GM20000 (cell line): ENCODE measurements around the gene ZNF235.
A peak's percentile ranks its signal among the peaks of the same experiment; 100 is the strongest.

ENCODE experiments used
- DNase-seq: peaks from one replicate; pipeline ENCODE4 v3.0.0; 2012; ENCODE audit warnings: low spot score
- CTCF ChIP-seq: IDR thresholded peaks from 2 replicates; pipeline ENCODE4 v1.5.1; 2012; ENCODE audit warnings: mild to moderate bottlenecking, control low read depth; ENCODE audit errors: extremely low read depth, missing control alignments

Gene ZNF235

GRCh38 chr19:44313231-44313630, 8.4 kb upstream of the ZNF235 start:
- no peak for DNase-seq
- no peak for TF ChIP-seq CTCF

GRCh38 chr19:44308011-44308410, 3.2 kb upstream of the ZNF235 start:
- no peak for DNase-seq
- no peak for TF ChIP-seq CTCF

- DNase-seq, result no peak
- no peak for TF ChIP-seq CTCF
Measured at GRCh38 chr19:44306283-44306682, 1.5 kb upstream of the ZNF235 start.

- no peak for TF ChIP-seq CTCF
- DNase-seq, result no peak
Measured at GRCh38 chr19:44305457-44305856, 632 bp upstream of the ZNF235 start.

- TF ChIP-seq CTCF, result no peak
- DNase-seq, result peak; percentile 11
Measured at GRCh38 chr19:44303976-44304568, 753 bp downstream of the ZNF235 start.

GRCh38 chr19:44303320-44303719, 1.5 kb downstream of the ZNF235 start:
- no peak for DNase-seq
- TF ChIP-seq CTCF, result no peak

GRCh38 chr19:44284968-44285367, 19.9 kb downstream of the ZNF235 start:
- DNase-seq, result no peak

More at GRCh38 chr19:44284968-44285367, 19.9 kb downstream of the ZNF235 start:
- TF ChIP-seq CTCF, result no peak
